GM18867 (cell line): ENCODE measurements around the gene ILF3.

Source experiments
- ATAC-seq: cut with Tn5 transposase; IDR thresholded peaks from one replicate; pipeline ENCODE4 v1.9.1; 2021; ENCODE audit warnings: mild to moderate bottlenecking, moderate library complexity; ENCODE audit not compliant: unreplicated experiment

Gene ILF3

GRCh38 chr19:10726268-10726667 lies 72.1 kb downstream of the ILF3 start:
- no peak for ATAC-seq

GRCh38 chr19:10727685-10728201 lies 73.6 kb downstream of the ILF3 start:
- no peak for ATAC-seq

GRCh38 chr19:10729411-10729810 lies 75.3 kb downstream of the ILF3 start:
- no peak for ATAC-seq

- no peak for ATAC-seq
Observed at GRCh38 chr19:10730932-10731331, 76.8 kb downstream of the ILF3 start.

- no peak for ATAC-seq
Observed at GRCh38 chr19:10735741-10736140, 81.6 kb downstream of the ILF3 start.

- no peak for ATAC-seq
Observed at GRCh38 chr19:10736189-10736588, 82.0 kb downstream of the ILF3 start.

GRCh38 chr19:10736916-10737551 lies 82.9 kb downstream of the ILF3 start:
- no peak for ATAC-seq

GRCh38 chr19:10737722-10738121 lies 83.6 kb downstream of the ILF3 start:
- ATAC-seq = no peak

- no peak for ATAC-seq
Observed at GRCh38 chr19:10740798-10741197, 86.7 kb downstream of the ILF3 start.
